GM18505 (cell line): ENCODE measurements around the gene ST6GALNAC6.

Experiments
- ATAC-seq: cut with Tn5 transposase; IDR thresholded peaks from one replicate; pipeline ENCODE4 v1.9.1; 2021; ENCODE audit not compliant: unreplicated experiment
- POLR2A ChIP-seq: IDR thresholded peaks from 4 replicates; pipeline ENCODE4 v1.6.1; 2011; ENCODE audit warnings: borderline replicate concordance; ENCODE audit not compliant: insufficient read depth, insufficient read length; ENCODE audit errors: extremely low read depth

Gene ST6GALNAC6

GRCh38 chr9:127928676-127929624 is 29.5 kb upstream of the ST6GALNAC6 start:
- no peak for TF ChIP-seq POLR2A
- no peak for ATAC-seq

DNA sequence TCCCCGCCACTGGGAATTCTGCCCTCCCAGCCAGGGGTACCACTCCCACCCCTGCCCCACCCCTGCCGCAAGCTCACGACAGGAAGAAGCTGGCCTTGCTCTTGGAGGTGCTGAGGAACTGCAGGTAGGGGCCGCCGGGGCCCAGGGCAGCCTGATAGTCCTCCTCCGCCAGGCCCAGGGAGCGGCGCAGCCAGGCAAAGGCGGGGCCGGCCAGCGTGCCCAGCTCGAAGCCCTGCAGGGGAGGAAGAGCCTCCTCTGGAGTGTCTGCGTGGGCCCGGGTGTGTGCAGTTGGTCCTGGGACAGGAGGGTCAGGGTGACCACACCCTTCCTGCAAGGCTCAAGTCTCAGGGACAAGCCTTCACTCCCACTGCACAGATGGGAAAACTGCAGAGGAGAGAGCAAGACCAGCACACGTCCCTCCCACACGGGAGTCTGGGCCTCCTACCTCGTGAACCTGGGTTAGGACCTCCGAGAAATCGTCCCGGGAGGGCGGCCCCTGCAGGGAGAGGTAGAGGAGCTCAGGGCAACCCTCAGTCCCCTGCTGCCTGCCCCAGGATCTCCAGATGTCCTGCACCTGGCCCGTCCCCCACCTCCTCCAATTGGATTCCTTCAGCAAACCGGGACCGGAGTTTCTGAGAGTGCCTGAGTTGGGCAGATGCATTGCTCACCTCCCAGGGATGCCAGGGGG is 28.7 kb upstream of the ST6GALNAC6 start:
- no peak for ATAC-seq
- TF ChIP-seq POLR2A: no peak

- ATAC-seq: no peak
- TF ChIP-seq POLR2A: no peak
Observed at GRCh38 chr9:127927201-127927987, 28.0 kb upstream of the ST6GALNAC6 start.

DNA sequence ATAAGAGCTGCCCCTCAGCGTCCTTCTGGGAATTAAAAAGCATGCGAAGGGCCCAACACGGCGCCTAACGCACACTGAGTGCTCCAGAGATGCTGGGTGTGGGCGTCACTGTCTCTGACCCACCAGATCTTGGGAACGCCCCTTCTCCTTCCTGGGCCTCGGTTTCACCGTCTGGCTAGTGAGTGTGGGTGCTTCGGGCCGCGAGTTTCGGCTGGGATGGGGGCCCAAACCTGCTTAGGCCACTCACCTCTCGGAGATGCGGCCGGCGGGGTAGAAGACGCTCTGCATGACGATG is 27.4 kb upstream of the ST6GALNAC6 start:
- TF ChIP-seq POLR2A: no peak
- ATAC-seq: no peak

- no peak for ATAC-seq
Observed at GRCh38 chr9:127925959-127926905, 26.8 kb upstream of the ST6GALNAC6 start.

DNA sequence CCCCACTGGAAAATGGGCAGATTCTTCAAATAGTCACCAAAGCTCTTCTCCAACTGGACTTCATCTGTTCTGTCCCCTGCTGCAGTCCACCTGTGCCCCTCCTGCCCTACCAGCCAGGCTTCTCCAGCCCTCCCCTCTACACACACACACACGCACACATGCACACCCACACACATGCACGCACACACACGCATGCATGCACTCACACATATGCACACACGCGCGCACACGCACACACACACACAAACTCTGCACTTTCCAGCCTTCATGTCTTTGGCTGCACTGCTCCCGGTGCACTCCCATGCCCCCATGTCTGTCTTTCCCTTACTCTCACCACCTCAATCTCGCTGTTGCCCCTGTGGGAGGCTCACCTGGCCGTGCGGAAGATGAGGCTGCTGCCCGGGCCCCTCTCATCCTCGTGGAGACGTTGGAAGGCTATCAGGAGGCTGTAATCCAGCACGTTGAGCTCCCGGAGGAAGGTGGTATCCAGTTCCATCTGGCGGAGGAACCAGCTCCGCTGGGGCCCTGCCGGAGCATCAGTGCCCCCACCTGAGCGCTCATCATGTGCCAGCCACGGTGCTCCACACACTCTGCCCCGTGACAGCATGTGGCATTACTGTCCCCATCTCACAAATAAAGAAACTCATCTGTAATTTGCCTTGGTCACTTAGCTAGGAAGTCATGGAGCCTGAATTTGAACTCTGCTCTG is 25.5 kb upstream of the ST6GALNAC6 start:
- ATAC-seq: no peak
- no peak for TF ChIP-seq POLR2A

More at GRCh38 chr9:127925959-127926905, 26.8 kb upstream of the ST6GALNAC6 start:
- TF ChIP-seq POLR2A: no peak

GRCh38 chr9:127923771-127924170 is 24.4 kb upstream of the ST6GALNAC6 start:
- TF ChIP-seq POLR2A: no peak
- ATAC-seq: no peak

DNA sequence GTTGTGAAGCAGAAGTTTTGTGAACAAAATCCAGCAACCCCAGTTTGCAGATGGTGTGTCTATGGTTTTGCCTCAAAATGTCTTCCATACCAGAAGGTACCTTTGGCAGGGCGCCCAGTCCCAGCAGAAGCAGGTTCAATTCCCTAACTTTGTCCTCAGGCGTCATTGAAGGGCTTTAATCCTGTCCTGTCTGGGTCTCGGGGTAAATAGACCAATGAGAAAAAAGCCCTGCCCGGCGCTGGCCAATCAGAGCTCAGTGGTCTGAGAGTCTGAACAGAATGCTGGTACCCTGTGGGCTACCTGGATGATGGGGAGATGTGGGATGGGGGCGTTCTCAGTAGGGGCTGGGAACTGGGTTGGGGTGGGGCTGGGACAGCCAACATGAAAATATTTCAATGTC is 23.6 kb upstream of the ST6GALNAC6 start:
- no peak for TF ChIP-seq POLR2A
- no peak for ATAC-seq

GRCh38 chr9:127921557-127922120 is 22.2 kb upstream of the ST6GALNAC6 start:
- no peak for TF ChIP-seq POLR2A
- ATAC-seq: no peak

DNA sequence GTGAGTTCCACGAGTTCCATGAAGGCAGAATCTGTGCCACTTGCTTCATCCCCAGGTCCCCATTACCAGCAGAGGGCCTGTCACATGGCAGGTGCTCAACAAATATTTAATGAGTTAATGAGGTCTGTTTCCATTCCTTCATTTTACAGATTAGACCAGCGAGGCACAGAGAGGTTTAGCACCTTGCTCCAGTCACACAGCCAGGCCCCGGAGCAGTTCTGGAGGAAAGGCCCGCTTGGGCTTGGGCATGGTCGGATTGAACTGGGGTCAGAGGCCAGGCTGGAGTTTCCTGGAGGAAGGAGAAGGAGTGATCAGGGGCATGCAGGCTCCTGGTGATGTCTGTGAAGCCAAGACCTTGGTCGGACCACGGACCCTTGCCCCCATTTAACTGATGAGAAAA is 21.4 kb upstream of the ST6GALNAC6 start:
- no peak for TF ChIP-seq POLR2A
- ATAC-seq: no peak

DNA sequence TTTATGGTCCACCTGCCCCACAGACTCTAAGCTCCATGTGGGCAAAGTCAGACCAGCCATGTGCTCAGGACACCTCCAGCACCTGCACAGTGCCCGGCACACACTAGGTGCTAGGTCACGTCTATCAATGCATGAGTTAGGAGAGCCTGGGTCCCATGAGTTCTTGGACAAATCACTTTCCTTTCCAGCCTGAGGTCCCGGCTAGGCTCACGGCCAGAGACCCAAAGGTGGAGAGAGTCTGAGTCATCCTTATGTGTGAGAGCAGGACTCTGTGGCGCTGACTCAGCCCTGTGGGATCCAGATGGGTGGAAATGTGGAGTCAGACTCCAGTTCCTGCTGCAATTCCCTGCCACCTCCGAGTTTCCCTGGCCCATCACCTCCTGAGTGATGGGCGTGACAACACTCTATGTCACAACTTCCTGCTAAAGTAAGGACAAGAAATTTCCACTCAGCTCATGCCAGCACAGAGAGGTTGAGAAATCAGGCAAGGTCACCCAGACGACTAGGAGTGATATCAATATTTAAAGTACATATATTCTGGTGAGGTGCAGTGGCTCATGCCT is 19.9 kb upstream of the ST6GALNAC6 start:
- ATAC-seq: no peak
- TF ChIP-seq POLR2A: no peak
